HEK293 (cell line): Measurements from ENCODE around the gene MRGPRX3.

Experiments used
- CTCF ChIP-seq: fragments of 450-650 bp; formaldehyde crosslinking; IDR thresholded peaks from 2 replicates; pipeline ENCODE4 v1.5.1; 2016; ENCODE audit warnings: missing biosample characterization, missing genetic modification characterization
- KLF1 ChIP-seq: fragments of 450-650 bp; formaldehyde crosslinking; IDR thresholded peaks from 2 replicates; pipeline ENCODE4 v1.5.1; 2016; ENCODE audit warnings: missing biosample characterization, missing genetic modification characterization
- RBAK ChIP-seq: fragments of 450-650 bp; formaldehyde crosslinking; IDR thresholded peaks from 2 replicates; pipeline ENCODE4 v1.5.1; 2016; ENCODE audit warnings: missing biosample characterization, missing genetic modification characterization
- REST ChIP-seq: fragments of 450-650 bp; formaldehyde crosslinking; IDR thresholded peaks from 2 replicates; pipeline ENCODE4 v1.5.1; 2016; ENCODE audit warnings: missing biosample characterization, missing genetic modification characterization
- ZEB2 ChIP-seq: fragments of 450-650 bp; formaldehyde crosslinking; IDR thresholded peaks from 2 replicates; pipeline ENCODE4 v1.5.1; 2016; ENCODE audit warnings: missing biosample characterization, missing genetic modification characterization
- ZNF121 ChIP-seq: fragments of 450-650 bp; formaldehyde crosslinking; IDR thresholded peaks from 2 replicates; pipeline ENCODE4 v1.5.1; 2016; ENCODE audit warnings: missing biosample characterization, missing genetic modification characterization
- ZNF639 ChIP-seq: fragments of 450-650 bp; formaldehyde crosslinking; IDR thresholded peaks from 2 replicates; pipeline ENCODE4 v1.5.1; 2016; ENCODE audit warnings: missing biosample characterization, missing genetic modification characterization
- ZNF707 ChIP-seq: fragments of 450-650 bp; formaldehyde crosslinking; IDR thresholded peaks from 2 replicates; pipeline ENCODE4 v1.5.1; 2016; ENCODE audit warnings: missing biosample characterization, missing genetic modification characterization
- ZNF843 ChIP-seq: fragments of 450-650 bp; formaldehyde crosslinking; IDR thresholded peaks from 2 replicates; pipeline ENCODE4 v1.5.1; 2016; ENCODE audit warnings: missing biosample characterization, missing genetic modification characterization

- TF ChIP-seq ZNF843 (tag by site-specific recombination) (no peak), REST (tag by site-specific recombination) (no peak), RBAK (tag by site-specific recombination) (no peak), ZNF121 (tag by site-specific recombination) (no peak), ZNF639 (tag by site-specific recombination) (no peak), ZEB2 (tag by site-specific recombination) (no peak), KLF1 (tag by site-specific recombination) (no peak), ZNF707 (tag by site-specific recombination) (no peak), CTCF (tag by site-specific recombination) (no peak)
Measured at GRCh38 chr11:18106688-18107087, 25.7 kb upstream of the MRGPRX3 start.
